ENCODE measurements around the gene NAV3.

The NAV3 gene

DNA sequence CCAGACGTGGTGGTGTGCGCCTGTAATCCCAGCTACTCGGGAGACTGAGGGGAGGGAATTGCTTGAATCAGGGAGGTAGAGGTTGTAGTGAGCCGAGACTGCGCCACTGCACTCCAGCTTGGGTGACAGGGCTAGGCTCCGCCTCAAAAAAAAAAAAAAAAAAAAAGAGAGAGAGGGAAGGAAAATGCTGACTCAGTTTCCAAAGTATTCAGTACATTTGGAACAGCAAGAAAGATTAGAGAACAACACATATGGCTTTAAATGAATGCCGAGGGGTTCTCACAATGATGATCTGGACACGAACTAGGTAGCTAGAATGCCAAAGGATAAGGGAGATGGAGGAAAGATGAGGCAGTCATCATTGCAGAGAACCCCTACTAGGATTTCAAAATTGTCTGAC, 97.4 kb downstream of the NAV3 start:
- no peak for DNase-seq

DNA sequence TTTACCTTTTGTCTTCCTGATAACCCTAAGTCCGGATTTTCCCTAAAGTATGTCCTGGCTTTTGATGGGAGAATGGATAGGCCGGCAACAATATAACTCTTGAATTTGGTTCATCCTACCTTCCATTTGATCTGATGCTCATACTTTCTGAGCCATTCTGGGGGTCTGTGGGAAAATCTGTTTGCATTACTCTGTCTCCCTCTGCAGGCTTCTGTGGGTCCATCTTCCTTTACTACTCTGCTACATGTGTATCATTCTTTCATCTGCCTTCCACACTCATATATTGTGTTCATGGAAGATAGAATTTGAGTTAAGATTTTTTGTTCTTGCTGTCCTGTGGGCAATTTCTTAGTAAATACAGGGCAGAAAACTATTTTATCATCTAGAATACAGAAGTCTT, 101.5 kb downstream of the NAV3 start:
- DNase-seq = no peak

DNA sequence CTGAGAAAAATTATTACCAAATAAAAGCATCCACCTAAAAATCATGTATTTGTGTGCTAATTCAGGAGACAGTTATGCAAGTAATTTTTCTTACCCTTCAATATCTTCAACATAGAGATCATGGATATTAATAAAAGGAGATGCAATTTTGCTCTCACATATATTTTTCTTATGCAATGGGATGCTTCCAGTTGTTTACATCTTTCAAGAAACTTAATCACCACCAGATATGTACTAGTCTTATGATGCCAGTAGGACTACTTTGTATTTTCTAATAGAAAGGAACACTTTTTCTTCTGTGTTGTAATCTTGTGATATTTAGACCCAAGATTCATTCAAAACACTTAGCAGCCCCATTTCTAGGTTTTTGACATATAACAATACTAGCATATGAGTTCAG, 107.6 kb downstream of the NAV3 start:
- DNase-seq = no peak

DNA sequence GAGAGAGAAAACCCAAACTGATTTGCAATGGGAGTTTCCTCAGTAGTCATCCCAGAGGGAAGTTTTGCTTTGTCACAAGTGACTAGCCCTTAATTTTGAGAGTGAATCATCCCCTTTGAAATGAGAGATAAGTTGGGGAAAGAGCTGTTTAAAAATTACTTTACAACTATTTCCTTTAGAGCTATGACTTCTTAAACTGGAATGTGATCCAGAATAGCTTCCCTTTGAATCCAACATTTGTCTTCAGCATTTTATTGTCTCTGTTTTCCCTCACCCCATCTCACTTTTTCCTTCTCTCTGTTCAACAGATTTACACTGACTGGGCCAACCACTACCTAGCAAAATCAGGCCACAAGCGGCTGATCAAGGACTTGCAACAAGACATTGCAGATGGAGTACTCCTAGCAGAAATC, 109.3 kb downstream of the NAV3 start:
- DNase-seq = no peak

DNA sequence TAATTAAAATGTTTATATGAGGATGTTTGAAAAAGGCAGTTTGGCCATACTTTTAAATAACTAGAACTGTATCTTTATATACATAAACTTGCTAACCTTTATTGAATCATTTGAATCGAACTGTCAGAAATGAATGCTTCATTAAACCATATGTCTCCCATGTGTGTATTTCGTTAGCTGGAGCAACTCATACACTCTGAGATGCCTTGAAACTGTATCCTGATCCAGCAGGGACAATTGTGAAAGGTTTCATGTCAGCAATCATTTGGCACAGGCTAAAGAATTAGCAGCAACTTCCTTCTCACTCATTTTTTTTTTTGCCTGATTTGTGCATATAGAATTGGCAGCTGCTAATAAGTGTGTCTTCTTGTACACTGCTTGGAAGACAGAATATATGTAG, 109.9 kb downstream of the NAV3 start:
- no peak for DNase-seq

DNA sequence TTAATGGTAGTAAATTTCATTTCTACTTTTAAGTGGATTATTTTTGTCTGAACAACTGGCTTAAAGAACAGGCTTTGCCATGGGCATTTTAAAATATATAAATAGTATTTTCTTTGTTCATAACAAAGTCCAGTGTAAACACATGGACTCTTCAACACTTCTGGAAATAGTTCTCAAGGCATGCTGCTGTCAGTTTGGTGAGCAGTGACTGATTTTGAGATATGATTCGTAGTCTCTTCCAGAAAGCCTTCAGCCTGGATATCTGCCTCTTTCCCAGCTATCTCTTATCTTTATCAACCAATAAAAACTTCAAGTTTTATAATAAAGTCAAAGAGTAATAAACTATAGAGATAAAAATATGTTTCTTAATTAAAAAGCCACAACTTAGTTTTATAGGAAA, 110.7 kb downstream of the NAV3 start:
- no peak for DNase-seq

DNA sequence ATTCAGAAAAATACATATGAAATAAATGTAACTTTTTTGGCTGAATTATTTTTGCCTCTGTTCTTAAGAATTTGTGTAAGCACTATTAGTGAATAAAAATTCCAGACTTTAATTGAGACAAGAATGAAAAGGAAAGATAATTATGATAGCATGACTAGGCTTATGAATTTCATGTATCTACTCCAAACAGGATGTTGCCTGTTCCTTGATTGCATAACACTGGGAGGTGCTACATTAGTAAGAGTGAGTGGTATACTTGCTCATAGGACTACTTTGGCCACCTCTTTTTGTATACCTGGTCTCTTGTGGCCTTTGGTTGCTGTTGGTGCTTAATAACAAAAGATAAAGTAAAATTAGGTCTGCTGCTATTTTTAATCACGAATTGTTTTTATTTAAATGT, 112.8 kb downstream of the NAV3 start:
- no peak for DNase-seq

DNA sequence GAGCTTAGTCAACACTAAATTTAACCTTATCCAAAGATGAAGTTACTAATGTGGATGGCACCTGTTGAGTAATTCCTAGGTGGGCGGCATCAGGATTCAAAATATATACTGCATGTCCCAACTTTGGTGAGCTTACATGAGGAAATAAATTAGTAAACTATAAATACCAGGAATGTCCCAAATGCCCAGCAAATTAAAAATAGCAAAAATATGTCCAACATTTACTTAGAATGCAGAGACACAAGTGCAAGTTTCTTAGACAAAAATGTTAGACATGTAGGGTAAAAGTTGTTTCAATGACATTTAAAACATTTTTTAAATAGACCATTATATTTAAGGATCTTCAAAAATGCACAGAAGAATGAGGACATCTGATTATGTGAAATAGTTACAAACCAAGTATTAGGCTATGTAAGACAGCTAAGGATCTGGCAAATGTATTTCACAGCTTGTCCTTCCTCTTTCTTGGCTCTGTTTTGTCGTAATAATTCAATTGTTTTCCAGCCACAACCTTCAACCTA, 115.9 kb downstream of the NAV3 start:
- no peak for DNase-seq

DNA sequence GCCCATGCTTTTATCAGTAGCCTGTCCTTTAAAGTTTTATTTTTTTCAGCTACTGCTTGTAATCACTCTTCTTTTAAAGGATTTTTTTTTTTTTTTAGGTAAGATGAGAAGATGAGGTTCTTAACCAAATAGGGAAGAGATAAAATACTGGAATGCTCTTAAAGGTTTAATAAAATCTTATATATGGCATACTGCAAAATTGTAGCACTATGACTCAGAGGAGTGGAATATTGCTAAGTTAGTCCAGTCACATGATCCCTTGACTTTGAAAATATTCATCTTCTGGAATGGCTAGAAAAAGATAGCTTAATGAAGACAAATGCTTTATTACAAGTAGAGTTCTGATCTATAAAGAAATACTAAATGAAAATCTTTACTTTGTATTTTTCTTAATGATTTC, 116.6 kb downstream of the NAV3 start:
- no peak for DNase-seq

DNA sequence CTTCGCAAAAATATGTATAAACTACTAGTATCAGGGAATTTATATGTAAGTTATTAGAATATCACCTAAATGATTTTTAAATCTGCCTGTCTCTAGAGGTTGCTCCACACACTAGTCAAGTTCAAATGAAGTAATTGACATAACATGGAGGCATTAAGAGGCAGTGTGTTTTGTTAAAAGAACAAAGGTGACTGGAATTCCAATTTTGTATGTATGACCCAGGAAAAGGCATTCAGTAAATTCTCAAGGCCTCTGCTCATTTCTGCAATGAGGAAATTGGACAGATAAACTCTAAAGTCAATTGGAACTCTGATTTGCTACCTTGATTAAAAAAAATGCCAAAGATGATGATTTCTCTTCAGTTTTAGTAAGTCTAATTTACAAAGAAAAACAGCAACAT, 117.1 kb downstream of the NAV3 start:
- DNase-seq = no peak

DNA sequence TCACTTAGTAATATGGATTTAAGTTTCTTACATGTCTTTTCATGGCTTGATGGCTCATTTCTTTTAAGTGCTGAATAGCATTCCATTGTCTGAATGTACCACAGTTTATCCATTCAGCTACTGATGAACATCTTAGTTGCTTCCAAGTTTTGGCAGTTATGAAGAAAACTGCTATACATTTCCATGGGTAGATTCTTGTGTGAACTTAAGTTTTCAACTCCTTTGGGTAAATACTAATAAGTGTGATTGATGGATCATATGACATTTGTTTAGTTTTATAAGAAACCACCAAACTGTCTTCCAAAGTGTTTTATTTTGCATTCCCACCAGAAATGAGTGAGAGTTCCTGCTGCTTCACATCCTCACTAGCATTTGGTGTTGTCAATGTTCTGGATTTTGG, 119.2 kb downstream of the NAV3 start:
- no peak for DNase-seq

DNA sequence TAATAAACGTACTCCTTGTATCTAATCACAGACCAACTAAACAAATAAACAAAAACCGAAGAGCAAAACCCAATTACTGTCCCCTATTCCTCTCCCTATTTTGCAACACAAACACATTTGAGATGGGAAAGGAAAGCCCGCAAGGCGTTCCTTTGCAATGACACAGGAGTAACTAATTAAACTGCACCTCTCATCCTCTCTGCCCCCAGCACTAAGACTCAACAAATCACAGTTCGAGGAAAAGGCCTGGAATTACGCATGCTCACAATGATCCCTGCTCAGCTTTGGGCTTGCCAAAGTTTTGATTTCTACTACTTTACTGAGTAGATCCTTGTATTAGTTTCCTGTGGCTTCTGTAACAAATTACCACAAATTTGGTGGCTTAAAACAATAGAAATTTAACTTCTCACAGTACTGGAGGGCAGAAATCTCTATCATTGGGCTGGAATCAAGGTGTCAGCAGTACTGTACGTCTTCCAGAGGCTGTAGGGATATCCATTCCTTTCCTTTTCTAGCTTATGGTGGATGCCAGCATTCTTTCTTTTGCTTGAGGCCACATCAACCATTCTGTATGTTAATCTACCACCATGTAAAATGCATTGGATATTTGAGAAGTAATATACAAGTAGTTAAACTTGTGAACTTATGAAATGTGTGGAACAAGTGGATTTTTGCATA, 123.0 kb downstream of the NAV3 start:
- no peak for DNase-seq

DNA sequence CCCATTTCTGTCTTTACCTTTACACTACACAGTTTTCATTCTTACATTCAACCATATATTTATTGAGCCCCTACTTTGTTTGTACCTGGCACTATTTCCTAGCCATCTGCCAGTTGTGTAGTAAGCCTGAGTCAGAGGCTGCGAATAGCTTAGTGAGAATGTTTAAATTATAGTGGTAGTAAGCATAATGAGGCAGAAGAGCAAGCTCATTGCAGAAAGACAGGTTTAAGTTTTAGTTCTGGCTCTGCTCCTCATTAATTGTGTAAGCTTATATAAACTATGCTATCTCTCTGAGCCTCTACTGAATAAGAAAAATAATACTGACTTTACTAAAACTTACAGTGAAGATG, 123.5 kb downstream of the NAV3 start:
- no peak for DNase-seq

DNA sequence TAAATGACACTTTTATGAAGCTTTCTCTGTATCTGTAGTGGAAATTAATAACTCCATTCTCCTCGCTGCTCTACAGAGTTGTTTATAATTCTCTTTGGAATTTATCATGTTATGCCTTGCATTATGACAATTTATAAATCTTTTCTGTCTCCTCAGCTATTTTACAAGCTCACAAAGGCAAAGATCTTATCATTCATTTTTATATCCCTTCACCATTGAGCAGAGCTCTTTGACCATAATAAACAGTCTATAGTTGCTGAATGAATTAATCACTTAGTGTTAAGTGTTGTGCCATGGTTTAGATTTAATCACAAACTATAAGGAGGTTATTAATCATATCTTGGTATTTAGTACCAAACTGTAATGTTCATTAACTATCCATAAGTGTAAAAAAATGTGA, 126.4 kb downstream of the NAV3 start:
- DNase-seq = no peak

DNA sequence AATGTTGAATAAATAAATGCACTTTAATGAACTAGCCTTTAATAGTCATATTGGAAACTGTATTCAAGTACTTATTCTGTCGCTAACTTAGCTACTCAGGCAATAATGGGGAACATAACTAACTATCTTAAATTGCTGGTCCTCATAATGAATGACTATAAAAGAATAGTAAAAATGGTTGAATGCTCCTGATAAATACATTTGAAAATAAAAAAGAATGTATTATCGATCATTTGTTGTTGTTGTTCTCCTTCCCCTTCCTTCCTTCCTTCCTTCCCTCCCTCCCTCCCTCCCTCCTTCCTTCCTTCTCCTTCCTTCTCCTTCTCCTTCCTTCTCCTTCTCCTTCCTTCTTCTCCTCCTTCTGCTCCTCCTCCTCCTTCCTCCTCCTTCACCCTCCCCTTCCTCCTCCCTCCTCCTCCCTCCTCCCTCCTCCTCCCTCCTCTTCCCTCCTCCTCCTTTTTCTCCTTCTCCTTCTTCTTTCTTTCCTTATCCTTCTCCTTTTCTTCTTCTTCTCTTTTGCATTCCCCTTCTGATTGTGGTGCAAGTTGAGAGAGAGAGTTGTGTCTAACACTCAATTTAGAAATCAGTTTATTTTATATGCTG, 133.0 kb downstream of the NAV3 start:
- DNase-seq = no peak

DNA sequence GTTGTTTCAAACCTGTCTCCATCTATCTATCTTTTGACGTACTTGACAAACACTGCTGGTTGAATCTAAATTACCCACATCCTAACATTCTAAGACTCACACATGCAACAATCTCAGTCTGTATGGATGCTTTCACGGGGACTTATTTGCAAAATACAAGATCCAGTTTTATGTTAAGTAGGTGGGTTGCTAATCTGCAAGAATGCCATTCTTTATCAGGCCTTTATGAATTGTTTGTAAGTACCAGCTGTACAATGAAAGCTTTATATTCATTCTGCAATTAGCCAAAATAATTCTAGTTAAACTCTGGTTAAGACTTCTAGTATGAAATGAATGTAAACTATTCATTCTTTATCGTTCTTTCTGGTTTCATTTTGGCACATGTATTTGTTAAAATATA, 135.1 kb downstream of the NAV3 start:
- DNase-seq = no peak

DNA sequence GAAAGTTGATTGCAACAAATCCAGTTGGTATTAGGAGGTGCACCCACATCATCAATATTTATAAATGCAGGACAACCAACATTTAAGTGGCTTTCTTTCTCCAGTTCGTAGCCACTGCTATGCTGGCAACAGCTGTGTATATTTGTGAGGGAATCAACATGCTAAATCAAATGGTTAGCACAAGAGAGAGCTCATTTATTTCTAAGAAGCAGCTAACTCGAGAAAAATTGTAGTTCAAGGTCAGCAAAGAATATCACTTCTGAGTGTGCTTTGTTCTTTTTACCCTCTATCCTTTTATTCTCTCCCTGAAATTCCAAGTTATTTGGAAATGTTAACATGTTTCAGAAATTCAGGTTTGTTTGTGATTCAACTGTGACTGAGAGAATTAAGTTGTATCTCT, 137.3 kb downstream of the NAV3 start:
- no peak for DNase-seq

DNA sequence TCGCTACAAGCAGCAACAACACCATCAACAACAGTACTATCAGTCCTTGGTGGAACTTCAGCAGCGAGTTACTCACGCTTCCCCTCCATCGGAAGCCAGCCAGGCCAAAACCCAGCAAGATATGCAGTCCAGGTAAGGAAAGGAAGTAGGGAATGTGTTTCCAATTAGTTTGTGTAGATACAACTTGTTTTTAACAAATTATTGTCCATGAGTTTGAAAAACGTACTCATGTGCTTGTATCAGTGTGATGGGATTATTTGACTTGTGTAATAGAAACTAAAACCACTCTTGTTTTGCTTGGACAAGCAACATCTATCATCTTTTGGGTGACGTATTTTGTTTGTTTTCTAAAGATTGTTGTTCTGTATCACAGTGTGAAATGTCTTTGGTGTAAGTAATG, 137.9 kb downstream of the NAV3 start:
- no peak for DNase-seq

DNA sequence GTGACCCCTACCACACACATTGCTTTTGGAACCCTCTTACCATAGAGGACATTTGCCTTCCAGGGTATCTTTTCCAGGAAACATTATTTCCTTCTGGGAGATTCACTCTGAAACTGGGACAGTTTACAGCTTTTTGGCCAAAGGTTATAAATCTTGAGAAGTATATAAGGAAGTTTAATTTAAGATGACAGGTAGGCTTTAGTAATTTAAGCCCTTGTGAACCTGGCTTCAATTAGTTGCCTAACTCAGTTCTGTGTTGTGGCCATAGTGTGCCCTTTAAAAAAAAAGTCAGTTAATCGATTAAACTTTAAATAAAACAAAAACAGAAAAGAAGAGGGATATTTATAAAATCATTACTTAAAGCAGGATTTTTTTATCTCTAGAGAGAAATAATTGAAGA, 142.9 kb downstream of the NAV3 start:
- no peak for DNase-seq

DNA sequence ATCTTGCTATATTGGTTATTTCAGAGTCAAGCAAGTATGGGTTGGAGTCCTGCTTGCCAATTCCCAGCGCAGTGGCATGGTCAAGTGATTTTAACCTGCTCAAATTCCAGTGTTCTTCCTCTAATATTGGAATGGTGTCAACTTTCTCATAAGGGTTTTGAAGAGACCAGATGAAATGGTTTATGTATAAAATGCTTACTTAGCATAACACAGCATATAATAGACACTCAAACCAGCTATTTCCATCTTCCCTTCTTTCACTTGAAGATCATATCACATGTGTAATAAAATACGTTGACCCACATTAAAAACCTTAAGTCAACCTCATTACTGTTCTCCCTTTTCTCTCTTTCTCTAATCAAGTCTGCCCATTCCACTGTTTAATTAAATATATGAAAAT, 144.0 kb downstream of the NAV3 start:
- no peak for DNase-seq

DNA sequence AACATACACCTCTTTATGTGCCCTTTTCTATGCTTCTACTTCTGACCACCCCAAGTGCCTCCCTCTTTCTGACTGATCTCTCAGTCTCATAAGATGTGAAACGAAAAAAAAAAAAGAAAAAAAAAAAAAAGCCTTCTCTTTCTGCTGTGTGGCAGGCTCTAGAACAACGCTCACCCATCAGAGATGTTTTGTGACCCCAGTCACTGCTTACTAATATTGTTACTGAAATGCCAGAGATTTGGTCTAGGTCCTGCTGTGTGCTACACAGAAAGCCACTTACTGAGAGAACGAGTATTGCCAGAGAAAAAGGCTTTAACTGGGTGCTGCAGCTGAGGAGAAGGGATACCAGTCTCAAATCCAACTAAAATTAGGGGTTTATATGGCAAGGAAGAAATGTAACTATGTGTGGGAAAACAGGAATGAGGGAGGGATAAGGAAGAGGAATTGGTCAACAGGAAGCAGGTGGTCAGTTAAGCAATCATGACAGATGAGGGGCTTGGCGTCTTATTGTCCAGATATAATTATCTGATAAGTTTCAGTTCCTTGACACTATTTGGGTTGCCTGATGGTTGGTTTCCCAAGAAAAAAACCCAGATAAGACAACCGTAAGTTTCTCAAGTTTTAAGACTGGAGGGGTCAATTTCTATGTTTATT, 149.0 kb downstream of the NAV3 start:
- DNase-seq = no peak

DNA sequence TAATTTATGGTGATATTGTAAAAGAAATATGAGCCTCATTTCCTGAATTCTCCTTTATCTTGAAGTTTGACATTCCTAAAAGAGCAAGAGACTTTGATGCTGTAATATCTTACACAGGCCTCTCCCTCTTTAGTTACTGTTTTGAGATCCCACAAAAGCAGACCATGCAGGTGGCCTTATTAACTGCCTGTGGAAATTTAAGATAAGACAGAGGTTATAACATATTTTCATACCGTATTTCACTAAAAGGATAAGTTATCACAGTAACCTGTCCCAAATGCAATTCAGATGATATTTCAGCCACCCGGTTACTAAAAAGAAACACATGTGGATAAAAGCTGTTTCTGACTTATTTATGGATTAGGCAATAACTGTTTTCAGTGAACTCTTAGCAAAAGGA, 150.1 kb downstream of the NAV3 start:
- DNase-seq = no peak

DNA sequence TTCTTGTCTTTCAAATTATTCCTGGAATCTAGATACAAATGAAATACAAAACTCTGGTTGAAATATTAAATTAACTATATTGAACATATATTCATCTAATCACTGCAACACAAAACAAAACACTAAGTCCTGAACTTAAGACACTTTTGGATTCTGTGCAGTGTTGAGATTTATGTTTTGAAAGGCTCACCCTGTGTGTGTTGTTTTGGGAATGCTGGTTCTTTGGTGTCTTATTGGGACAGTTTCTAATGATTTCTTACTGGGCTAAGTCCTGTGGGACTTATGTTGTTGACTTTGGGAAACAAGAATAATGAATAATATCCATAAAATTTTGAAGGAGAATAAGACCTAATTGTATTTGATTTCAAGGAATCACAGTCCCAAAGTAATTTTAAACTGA, 153.2 kb downstream of the NAV3 start:
- no peak for DNase-seq

DNA sequence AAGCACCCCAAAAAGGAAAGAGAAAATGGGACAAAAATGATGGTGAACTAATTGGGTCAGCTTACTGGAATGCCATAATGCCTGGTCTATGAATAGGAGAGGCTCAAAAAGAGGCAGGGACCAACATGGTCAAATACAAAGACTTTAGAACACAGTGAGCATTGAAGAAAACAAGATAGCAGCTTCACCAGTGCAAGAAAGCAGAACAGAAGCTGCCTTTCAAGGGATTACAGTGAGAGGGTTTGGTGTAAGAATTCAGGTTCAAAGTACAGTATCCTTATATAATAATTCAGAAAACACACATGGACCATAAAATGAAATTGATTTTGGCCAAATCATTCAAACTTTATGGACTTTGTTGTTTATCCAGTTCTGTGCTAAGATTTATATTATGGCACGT, 162.1 kb downstream of the NAV3 start:
- no peak for DNase-seq

DNA sequence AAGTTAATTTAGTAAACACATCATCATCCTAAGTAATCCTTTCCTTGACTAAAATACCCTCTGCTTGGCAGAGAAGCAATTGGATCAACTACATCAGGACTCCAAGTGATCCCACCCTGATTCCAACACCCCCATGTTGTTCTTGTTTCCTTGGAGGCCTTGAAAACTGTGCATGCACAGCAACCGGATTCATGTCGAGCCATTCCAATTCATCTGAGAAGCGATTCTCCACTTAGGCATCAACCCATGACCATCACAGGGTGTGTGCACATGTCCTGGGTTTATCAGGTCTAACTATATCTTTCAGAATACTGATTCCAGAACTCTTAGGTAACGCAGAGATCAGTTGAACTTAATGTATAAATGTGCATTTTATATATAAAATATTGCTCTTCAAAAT, 163.0 kb downstream of the NAV3 start:
- DNase-seq = no peak

Measured in activated CD8-positive, alpha-beta memory T cell treated with anti-CD3 and anti-CD28 coated beads, Interleukin-2, amount 50 U/mL, for 4 hours (primary cell).